ENCODE measurements around the gene CTNND2. TPM values are rescaled to one million over a fixed set of nuclear protein-coding genes. Genes with fewer than 3 reads are reported as not detected.

Gene CTNND2
- total RNA-seq, 1 donor from 2014 or later: 143 TPM

- no peaks in the 10 kb centered on the region for H3K27me3 Mint-ChIP-seq
- peaks cover 7% of the 10 kb centered on the region for H3K36me3 Mint-ChIP-seq (ENCODE audit: insufficient read depth)
- H3K9me3 Mint-ChIP-seq (ENCODE audit: low read depth): peaks cover 7% of the 10 kb centered on the region
- H3K4me3 Mint-ChIP-seq (ENCODE audit: low read depth): no peak overlapping the region
- no peak overlapping the region for H3K27ac Mint-ChIP-seq
- no peak for DNase-seq (ENCODE audit: low spot score, unreplicated experiment)
- TF ChIP-seq CTCF (IDR thresholded peaks at IDR 0.05; ENCODE audit: unreplicated experiment): no peak
- peaks cover 25% of the 10 kb centered on the region for H3K4me1 Mint-ChIP-seq (ENCODE audit: low read depth)
These were observed 6.5 kb downstream of the CTNND2 start for GRCh38 chr5:11897781-11898180.

- H3K4me3 Mint-ChIP-seq (ENCODE audit: low read depth): no peak overlapping the region
- peaks cover 7% of the 10 kb centered on the region for H3K36me3 Mint-ChIP-seq (ENCODE audit: insufficient read depth)
- no peak for TF ChIP-seq CTCF (IDR thresholded peaks at IDR 0.05; ENCODE audit: unreplicated experiment)
- H3K27me3 Mint-ChIP-seq: no peaks in the 10 kb centered on the region
- H3K4me1 Mint-ChIP-seq (ENCODE audit: low read depth): peaks cover 10% of the 10 kb centered on the region
- DNase-seq (ENCODE audit: low spot score, unreplicated experiment): no peak
- peaks cover 7% of the 10 kb centered on the region for H3K9me3 Mint-ChIP-seq (ENCODE audit: low read depth)
- H3K27ac Mint-ChIP-seq: peak overlapping the region; percentile 30
These were observed 9.3 kb downstream of the CTNND2 start for GRCh38 chr5:11894992-11895391.

- Mint-ChIP-seq H3K4me3 (ENCODE audit: low read depth) (no peak overlapping the region), H3K4me1 (ENCODE audit: low read depth) (peaks cover 13% of the 10 kb centered on the region), H3K9me3 (ENCODE audit: low read depth) (peaks cover 7% of the 10 kb centered on the region), H3K27me3 (no peaks in the 10 kb centered on the region), H3K36me3 (ENCODE audit: insufficient read depth) (peaks cover 7% of the 10 kb centered on the region), H3K27ac (no peak overlapping the region)
- no peak for TF ChIP-seq CTCF (IDR thresholded peaks at IDR 0.05; ENCODE audit: unreplicated experiment)
- DNase-seq (ENCODE audit: low spot score, unreplicated experiment): no peak
These were observed 11.4 kb downstream of the CTNND2 start for GRCh38 chr5:11892832-11893231.

- Mint-ChIP-seq H3K27ac (no peak overlapping the region), H3K4me3 (ENCODE audit: low read depth) (no peak overlapping the region), H3K36me3 (ENCODE audit: insufficient read depth) (peaks cover 5% of the 10 kb centered on the region), H3K4me1 (ENCODE audit: low read depth) (peaks cover 13% of the 10 kb centered on the region), H3K27me3 (no peaks in the 10 kb centered on the region), H3K9me3 (ENCODE audit: low read depth) (peaks cover 4% of the 10 kb centered on the region)
- peak; percentile 14 for TF ChIP-seq CTCF (IDR thresholded peaks at IDR 0.05; ENCODE audit: unreplicated experiment)
- DNase-seq (ENCODE audit: low spot score, unreplicated experiment): no peak
These were observed 13.5 kb downstream of the CTNND2 start for GRCh38 chr5:11890777-11891176.

- Mint-ChIP-seq H3K4me3 (ENCODE audit: low read depth) (no peak overlapping the region), H3K27me3 (no peaks in the 10 kb centered on the region), H3K9me3 (ENCODE audit: low read depth) (peaks cover 23% of the 10 kb centered on the region), H3K4me1 (ENCODE audit: low read depth) (peaks cover 3% of the 10 kb centered on the region), H3K36me3 (ENCODE audit: insufficient read depth) (peaks cover 16% of the 10 kb centered on the region), H3K27ac (no peak overlapping the region)
- no peak for TF ChIP-seq CTCF (IDR thresholded peaks at IDR 0.05; ENCODE audit: unreplicated experiment)
- no peak for DNase-seq (ENCODE audit: low spot score, unreplicated experiment)
These were observed 16.0 kb downstream of the CTNND2 start for GRCh38 chr5:11888221-11888620.

All from progenitor cell of endocrine pancreas (in vitro differentiated cells).